Natural killer cell (primary cell): Measurements from ENCODE around the gene RGS16. TPM values are rescaled to one million over a fixed set of nuclear protein-coding genes. Genes with fewer than 3 reads are reported as not detected.

Experiments
- ATAC-seq, 3 donors: fragments of 150-1000 bp in 2 of 3; fragments of 200-7000 bp in 1 of 3; cut with Tn5 transposase; 1 replicate in 1 of 3; 2 replicates in 2 of 3; pipeline ENCODE4 v1.10.0; 2021; ENCODE audit warnings: mild to moderate bottlenecking in 2 of 3, moderate library complexity in 2 of 3
- DNase-seq, 2 donors: peaks; one replicate each; pipeline versions ENCODE4 v3.0.0 to v3.0.0-alpha.2; 2013 to 2021; ENCODE audit warnings: mixed read lengths in 1 of 2
- H3K27ac ChIP-seq: one replicate; pipeline ENCODE4 v1.5.1; 2013; ENCODE audit warnings: mild to moderate bottlenecking, low read length
- H3K27me3 ChIP-seq: one replicate; pipeline ENCODE4 v1.6.1; 2013; ENCODE audit warnings: low read length; ENCODE audit not compliant: control insufficient read depth, insufficient read depth
- H3K36me3 ChIP-seq: one replicate; pipeline ENCODE4 v1.6.1; 2013; ENCODE audit warnings: low read length; ENCODE audit not compliant: control insufficient read depth, insufficient read depth
- H3K4me1 ChIP-seq: one replicate; pipeline ENCODE4 v1.6.1; 2013; ENCODE audit warnings: low read length; ENCODE audit not compliant: control insufficient read depth, insufficient read depth
- H3K4me3 ChIP-seq: one replicate; pipeline ENCODE4 v1.5.1; 2013; ENCODE audit warnings: low read length
- H3K9me3 ChIP-seq: one replicate; pipeline ENCODE4 v1.6.1; 2013; ENCODE audit warnings: low read length; ENCODE audit not compliant: control insufficient read depth, insufficient read depth
- H3K27ac Mint-ChIP-seq, 2 donors: one replicate each; pipeline ENCODE4 v1.8.0; 2022; ENCODE audit warnings: mild to moderate bottlenecking in 2 of 2, mixed read lengths in 2 of 2, moderate library complexity in 1 of 2
- H3K27me3 Mint-ChIP-seq, 2 donors: one replicate each; pipeline ENCODE4 v1.8.0; 2022; ENCODE audit warnings: low read depth in 2 of 2, mixed read lengths in 2 of 2
- H3K36me3 Mint-ChIP-seq: one replicate; pipeline ENCODE4 v1.8.0; 2022; ENCODE audit warnings: mixed read lengths
- H3K4me1 Mint-ChIP-seq, 2 donors: one replicate each; pipeline ENCODE4 v1.8.0; 2022; ENCODE audit warnings: mixed read lengths in 2 of 2
- H3K4me3 Mint-ChIP-seq: one replicate; pipeline ENCODE4 v1.8.0; 2022; ENCODE audit warnings: mild to moderate bottlenecking, moderate library complexity, mixed read lengths
- H3K9me3 Mint-ChIP-seq, 2 donors: one replicate each; pipeline ENCODE4 v1.8.0; 2022; ENCODE audit warnings: mixed read lengths in 2 of 2
- WGBS: methylation state at CpG from one replicate; pipeline ENCODE4 v1.1.7; 2013; ENCODE audit warnings: missing lambda C conversion rate; ENCODE audit not compliant: insufficient coverage; 5-methylcytosine and 5-hydroxymethylcytosine counted together
- intact Hi-C: fragments of 100-400 bp; cut with micrococcal nuclease; formaldehyde crosslinking; loops from one replicate; pipeline ENCODE4 v1.14.2; 2022
- total RNA-seq, 4 donors: library from RNA; stranded (reverse); fragments of 120-200 nt in 1 of 4; gene quantifications; one replicate each; pipeline versions ENCODE4 v1.2.3 to v1.2.4, GENCODE V29; 2013 to 2022
- TF ChIP-seq, protein P1 (sequence below): fragments of 200-600 bp; IDR thresholded peaks from one replicate; pipeline ENCODE4 v1.8.0; 2022; ENCODE audit warnings: antibody characterized with exemption

Gene RGS16
- total RNA-seq, 3 donors from 2014 or later (not counting 1 experiment from before 2014, with no cell fraction given), result 1.3 to 9.6 (median 4.2) TPM

DNA sequence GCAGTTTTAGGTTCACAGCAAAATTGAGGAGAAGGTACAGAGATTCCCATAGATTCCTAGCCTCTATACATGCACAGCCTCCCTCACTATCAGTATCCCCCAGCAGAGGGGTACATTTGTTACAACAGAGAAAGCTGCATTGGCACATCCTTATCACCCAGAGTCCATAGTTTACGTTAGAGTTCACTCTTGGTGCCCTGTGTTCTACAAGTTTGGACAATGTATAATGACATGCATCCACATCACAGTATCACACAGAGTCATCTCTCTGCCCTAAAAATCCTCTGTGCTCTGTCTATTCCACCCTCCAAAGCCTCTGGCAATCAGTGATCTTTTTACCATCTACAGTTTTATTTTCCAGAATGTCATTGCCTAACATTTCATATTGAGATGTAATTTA, 22.3 kb upstream of the RGS16 start:
- no peak for DNase-seq
- H3K4me1 ChIP-seq, result peaks cover 15% of the 10 kb centered on the region
- H3K36me3 Mint-ChIP-seq, result no peaks in the 10 kb centered on the region
- H3K4me3 Mint-ChIP-seq, result no peak overlapping the region
- 88% methylated on average over 1 of the region's 1 CpG for WGBS
- intact Hi-C loops, result no loop called here
- no peak overlapping the region for H3K4me3 ChIP-seq
- peaks cover 31 to 33% of the 10 kb centered on the region in 2 donors for H3K4me1 Mint-ChIP-seq
- TF ChIP-seq, protein P1, sequence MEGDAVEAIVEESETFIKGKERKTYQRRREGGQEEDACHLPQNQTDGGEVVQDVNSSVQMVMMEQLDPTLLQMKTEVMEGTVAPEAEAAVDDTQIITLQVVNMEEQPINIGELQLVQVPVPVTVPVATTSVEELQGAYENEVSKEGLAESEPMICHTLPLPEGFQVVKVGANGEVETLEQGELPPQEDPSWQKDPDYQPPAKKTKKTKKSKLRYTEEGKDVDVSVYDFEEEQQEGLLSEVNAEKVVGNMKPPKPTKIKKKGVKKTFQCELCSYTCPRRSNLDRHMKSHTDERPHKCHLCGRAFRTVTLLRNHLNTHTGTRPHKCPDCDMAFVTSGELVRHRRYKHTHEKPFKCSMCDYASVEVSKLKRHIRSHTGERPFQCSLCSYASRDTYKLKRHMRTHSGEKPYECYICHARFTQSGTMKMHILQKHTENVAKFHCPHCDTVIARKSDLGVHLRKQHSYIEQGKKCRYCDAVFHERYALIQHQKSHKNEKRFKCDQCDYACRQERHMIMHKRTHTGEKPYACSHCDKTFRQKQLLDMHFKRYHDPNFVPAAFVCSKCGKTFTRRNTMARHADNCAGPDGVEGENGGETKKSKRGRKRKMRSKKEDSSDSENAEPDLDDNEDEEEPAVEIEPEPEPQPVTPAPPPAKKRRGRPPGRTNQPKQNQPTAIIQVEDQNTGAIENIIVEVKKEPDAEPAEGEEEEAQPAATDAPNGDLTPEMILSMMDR, result no peak
- H3K27me3 Mint-ChIP-seq, result peaks cover 34 to 62% of the 10 kb centered on the region in 2 donors
- H3K27ac ChIP-seq, result no peak overlapping the region
- H3K9me3 Mint-ChIP-seq, result no peaks in the 10 kb centered on the region
- no peaks in the 10 kb centered on the region for H3K36me3 ChIP-seq
- H3K27ac Mint-ChIP-seq, result no peak overlapping the region
- peaks cover 4% of the 10 kb centered on the region for H3K27me3 ChIP-seq
- ATAC-seq, result no peak
- no peaks in the 10 kb centered on the region for H3K9me3 ChIP-seq

DNA sequence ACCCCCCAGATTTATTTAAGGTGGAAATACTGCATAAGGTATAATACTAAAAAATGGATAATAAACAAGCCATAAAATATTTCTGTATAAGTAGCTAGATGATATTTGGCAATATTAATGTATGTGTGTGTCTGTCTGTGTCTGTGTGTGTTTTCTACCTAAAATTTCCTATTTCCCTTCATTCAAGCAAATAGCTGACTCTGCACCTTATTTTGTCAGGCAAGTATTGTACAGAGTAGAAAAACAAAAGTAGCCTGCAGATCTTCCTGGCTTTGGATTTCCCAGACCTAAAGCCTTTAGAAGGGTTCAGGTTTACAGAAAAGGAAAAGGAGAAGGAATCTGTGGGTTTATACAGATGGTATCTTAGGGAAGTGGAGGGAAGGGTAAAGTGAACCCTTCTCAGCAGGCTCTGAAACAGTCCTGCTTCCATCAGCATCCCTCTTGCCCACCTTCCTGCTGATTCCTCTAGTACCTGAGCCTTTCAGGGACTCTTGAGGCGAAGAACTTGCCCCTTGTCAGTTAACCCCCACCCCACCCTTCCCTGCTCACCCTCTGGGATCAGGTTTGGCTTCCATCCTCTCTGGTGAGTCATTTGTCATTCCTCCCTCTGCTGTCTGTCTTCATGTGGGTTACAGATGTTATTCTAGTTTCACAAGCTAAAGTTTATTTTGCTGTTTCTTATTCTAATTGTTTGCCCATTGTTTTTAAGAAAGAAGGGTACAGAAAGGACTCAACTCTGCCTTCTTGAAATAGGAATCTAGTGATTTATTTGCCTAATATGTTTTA, 21.7 kb upstream of the RGS16 start:
- Mint-ChIP-seq H3K27ac (no peak overlapping the region), H3K27me3 (peaks cover 34 to 60% of the 10 kb centered on the region in 2 donors), H3K36me3 (peaks cover 3% of the 10 kb centered on the region), H3K4me3 (no peak overlapping the region), H3K4me1 (peaks cover 28 to 31% of the 10 kb centered on the region in 2 donors), H3K9me3 (no peaks in the 10 kb centered on the region)
- DNase-seq, result no peak
- no peak overlapping the region for H3K4me3 ChIP-seq
- 93% methylated on average over 1 of the region's 1 CpG for WGBS
- no peak overlapping the region for H3K27ac ChIP-seq
- H3K4me1 ChIP-seq, result peaks cover 15% of the 10 kb centered on the region
- H3K27me3 ChIP-seq, result peaks cover 5% of the 10 kb centered on the region
- H3K36me3 ChIP-seq, result no peaks in the 10 kb centered on the region
- intact Hi-C loops, result no loop called here
- TF ChIP-seq, protein P1, result no peak
- ATAC-seq, result no peak
- H3K9me3 ChIP-seq, result peaks cover under 1% of the 10 kb centered on the region

DNA sequence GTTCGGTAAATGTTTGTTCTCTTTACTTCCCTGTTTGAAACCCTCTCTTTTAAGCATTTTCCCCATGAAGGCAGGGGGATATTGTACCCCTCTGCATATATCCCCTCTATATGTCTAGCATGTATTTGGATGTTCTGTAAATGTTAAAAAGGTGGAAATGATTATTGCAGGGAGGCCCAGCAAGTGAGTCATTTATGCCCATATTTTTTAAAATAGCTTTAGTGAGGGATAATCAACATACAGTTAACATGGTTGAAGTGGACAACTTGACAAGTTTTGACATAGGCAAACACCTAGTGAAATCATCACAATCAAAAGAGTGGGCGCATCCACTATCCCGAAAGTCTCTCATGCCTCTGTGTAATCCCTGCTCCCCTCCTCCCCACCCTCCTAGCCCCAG, 20.8 kb upstream of the RGS16 start:
- Histone ChIP-seq H3K27me3 (peaks cover 8% of the 10 kb centered on the region), H3K4me1 (peaks cover 11% of the 10 kb centered on the region), H3K4me3 (no peak overlapping the region), H3K27ac (no peak overlapping the region), H3K9me3 (peaks cover 4% of the 10 kb centered on the region), H3K36me3 (no peaks in the 10 kb centered on the region)
- no peak overlapping the region for H3K27ac Mint-ChIP-seq
- H3K27me3 Mint-ChIP-seq, result peaks cover 37 to 58% of the 10 kb centered on the region in 2 donors
- peaks cover 20 to 22% of the 10 kb centered on the region in 2 donors for H3K4me1 Mint-ChIP-seq
- TF ChIP-seq, protein P1, result no peak
- no peak overlapping the region for H3K4me3 Mint-ChIP-seq
- no CpG with 5 or more reads among the region's 3 CpGs for WGBS
- peaks cover 10% of the 10 kb centered on the region for H3K36me3 Mint-ChIP-seq
- DNase-seq (no peak), ATAC-seq (no peak)
- intact Hi-C loops, result no loop called here
- peaks cover 2 to 3% of the 10 kb centered on the region in 2 donors for H3K9me3 Mint-ChIP-seq
